Camera-type eye (tissue), 1 donor: Measurements from ENCODE around the gene APLP1. TPM values are rescaled to one million over a fixed set of nuclear protein-coding genes. Genes with fewer than 3 reads are reported as not detected.

ENCODE experiments used
- total RNA-seq: library from RNA; depleted of rRNA; stranded (reverse); fragments of >200 nt; gene quantifications from one replicate; pipeline ENCODE4 v1.2.3, GENCODE V29; 2014

Gene APLP1
- 106 TPM for total RNA-seq

DNA sequence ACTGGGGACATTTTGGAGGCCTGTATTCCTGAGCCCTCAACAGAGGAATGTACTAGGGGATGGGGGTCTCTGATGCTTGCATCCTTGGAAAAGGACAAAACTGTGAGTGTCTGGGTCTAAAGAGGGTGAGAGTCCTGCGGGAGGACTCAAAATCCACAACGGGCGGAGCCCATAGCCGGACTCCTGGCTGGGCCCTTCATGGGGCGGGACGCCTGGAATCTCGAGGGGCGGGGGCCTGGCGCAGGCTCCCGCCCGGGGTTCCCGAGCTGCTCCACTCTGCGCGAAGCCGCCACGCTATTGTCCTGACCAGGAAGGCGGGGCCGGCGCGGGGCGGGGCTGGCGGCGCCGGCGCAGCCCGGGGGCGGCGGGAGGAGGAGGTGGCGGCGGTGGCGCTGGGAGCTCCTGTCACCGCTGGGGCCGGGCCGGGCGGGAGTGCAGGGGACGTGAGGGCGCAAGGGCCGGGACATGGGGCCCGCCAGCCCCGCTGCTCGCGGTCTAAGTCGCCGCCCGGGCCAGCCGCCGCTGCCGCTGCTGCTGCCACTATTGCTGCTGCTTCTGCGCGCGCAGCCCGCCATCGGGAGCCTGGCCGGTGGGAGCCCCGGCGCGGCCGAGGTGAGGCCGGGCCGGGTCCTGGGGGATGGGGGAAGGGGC is at the start of gene APLP1:
APLP1 (plus strand) TSS at position 403 of the 651 bp plus-strand sequence; CDS start at position 466, 63 bp downstream.

DNA sequence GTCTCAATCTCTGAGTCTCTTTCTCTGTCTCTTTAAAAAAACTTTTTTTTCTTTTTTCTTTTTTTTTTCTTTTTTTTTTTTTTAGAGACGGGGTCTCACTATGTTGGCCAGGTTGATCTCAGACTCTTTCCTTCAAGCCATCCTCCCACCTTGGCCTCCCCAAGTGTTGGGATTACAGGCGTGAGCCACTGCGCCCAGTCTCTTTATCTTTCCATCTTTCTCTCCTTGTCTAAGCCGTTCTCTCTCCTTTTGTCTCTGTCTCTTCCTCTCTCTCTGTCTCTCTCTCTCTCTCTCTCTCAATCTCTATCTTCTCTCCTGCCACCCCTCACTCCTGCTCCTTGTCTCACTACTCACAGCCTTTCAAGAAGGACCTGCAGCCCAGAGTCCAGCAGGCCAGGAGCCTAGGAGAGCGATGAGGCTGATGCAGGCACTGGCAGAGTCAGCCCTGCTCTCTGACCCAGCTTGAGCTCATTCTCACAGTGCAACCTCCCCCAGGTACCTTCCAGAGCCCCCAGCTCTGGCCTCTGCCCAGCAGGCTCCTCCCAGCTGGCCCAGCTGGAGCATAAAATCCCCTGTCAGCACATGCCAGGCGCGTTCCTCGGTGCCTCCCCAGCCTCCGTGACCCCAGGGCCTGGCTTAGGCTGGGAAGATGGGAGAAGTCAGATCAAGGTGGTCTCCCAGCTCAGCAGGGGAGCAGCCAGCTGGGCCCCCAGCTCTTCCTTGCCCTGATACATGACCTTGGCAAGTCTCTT is 16.2 kb upstream of the APLP1 start, which contains the start of gene NPHS1:
NPHS1 (minus strand) TSS at position 476 of the 752 bp plus-strand sequence. CDS start 667 bp downstream, outside the sequence.

DNA sequence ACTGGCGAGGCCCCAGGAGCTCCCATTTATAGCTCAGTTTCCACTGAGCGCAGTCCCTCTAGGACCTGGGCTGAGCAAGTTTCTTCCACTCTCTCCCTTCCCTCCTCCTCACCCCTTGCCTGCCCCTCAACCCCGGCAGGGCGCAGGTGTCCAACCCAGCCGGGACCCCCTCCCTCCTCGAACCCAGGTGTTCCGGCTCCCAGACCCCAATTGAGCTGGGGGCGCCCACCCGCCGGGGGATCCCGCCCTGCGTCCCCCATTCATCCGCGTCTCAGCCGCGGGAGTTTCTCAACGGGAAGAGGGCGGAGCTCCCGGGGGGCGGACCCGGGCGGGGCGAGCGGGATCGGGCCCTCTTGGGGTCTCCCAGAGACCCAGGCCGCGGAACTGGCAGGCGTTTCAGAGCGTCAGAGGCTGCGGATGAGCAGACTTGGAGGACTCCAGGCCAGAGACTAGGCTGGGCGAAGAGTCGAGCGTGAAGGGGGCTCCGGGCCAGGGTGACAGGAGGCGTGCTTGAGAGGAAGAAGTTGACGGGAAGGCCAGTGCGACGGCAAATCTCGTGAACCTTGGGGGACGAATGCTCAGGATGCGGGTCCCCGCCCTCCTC is 11.7 kb upstream of the APLP1 start, which contains the start of gene KIRREL2:
KIRREL2 (plus strand) TSS at position 366 of the 604 bp plus-strand sequence; CDS start at position 575, 209 bp downstream.

DNA sequence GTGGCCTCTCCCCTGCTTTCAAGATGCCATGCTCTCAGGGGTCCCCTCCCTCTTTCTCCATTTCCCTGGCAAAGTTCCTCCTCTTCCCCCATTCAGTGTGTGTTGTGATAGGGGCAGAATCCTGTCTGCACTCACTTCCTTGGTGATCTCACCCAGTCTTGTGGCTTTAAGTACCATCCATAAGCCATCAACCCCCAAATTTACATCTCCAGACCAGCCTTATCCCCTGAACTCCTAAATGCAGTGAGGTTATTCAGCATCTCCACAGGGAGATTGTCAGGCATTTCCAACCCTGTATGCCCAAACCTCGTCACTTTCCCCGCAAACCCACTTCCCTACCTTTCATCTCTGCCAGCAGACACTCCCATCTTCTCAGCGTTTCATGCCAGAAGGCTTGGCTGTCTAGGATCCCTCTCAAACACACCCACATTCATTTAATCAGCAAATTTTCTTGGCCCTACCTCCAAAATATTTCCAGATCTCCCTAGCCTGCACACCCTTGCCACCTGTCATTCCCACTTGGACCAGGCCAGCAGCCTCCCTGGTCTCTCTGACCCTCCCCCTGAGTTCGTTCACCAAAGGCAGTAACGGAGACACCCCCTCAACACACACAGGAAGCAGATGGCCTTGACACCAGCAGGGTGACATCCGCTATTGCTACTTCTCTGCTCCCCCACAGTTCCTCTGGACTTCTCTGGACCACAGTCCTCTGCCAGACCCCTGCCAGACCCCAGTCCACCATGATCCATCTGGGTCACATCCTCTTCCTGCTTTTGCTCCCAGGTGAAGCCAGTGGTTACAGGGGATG is 33.7 kb downstream of the APLP1 start, which contains the start of gene HCST:
HCST (plus strand) TSS at position 676 of the 808 bp plus-strand sequence; CDS start at position 741, 65 bp downstream.

DNA sequence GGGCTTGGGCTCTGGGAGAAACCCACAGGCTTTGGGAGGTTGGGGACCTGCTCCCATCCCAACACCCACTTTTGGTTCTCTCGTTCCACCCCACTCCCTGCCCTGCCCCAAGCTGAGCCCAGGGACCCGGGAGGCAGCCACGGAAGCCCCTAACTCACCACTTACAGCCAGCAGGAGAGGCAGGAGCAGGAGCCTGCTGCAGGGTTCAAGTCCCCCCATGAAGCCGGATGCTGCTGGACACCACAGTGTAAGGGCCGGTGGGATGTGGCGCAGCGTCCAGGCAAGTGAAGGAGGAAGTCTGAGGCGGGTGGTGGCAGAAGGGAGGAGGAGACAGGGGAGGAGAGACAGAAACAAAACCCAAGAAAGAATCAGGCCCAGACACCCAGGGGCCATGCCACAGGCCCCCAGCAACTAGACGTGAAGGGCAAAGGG is 39.7 kb downstream of the APLP1 start, which contains the start of gene TYROBP:
TYROBP (minus strand) TSS at position 286 of the 432 bp plus-strand sequence; CDS start at position 219, 67 bp downstream.

Other genes with a start within 250 kb of the APLP1 start
- gene RBM42, start 239.5 kb upstream of the APLP1 start, total RNA-seq = 42.9 TPM
- gene ETV2, start 226.8 kb upstream of the APLP1 start, total RNA-seq = not detected
- 239 TPM for gene COX6B1, start 220.3 kb upstream of the APLP1 start, total RNA-seq
- not detected for gene UPK1A, start 202.1 kb upstream of the APLP1 start, total RNA-seq
- gene ZBTB32, start 164.0 kb upstream of the APLP1 start, total RNA-seq = not detected
- 26.9 TPM for gene KMT2B, start 150.6 kb upstream of the APLP1 start, total RNA-seq
- 2.6 TPM for gene IGFLR1, start 126.1 kb upstream of the APLP1 start, total RNA-seq
- 13.8 TPM for gene U2AF1L4, start 123.2 kb upstream of the APLP1 start, total RNA-seq
- gene PSENEN, start 122.9 kb upstream of the APLP1 start, total RNA-seq = 12.8 TPM
- 11.6 TPM for gene LIN37, start 120.0 kb upstream of the APLP1 start, total RNA-seq
- 14.9 TPM for gene HSPB6, start 111.5 kb upstream of the APLP1 start, total RNA-seq
- gene PROSER3, start 110.4 kb upstream of the APLP1 start, total RNA-seq = 7.8 TPM
- gene ARHGAP33, start 93.0 kb upstream of the APLP1 start, total RNA-seq = 89.9 TPM
- 0.27 TPM for gene PRODH2, start 55.7 kb upstream of the APLP1 start, total RNA-seq
- 2.7 TPM for gene NPHS1, start 16.1 kb upstream of the APLP1 start, total RNA-seq
- 11.2 TPM for gene KIRREL2, start 11.7 kb upstream of the APLP1 start, total RNA-seq
- 6.8 TPM for gene NFKBID, start 32.0 kb downstream of the APLP1 start, total RNA-seq
- not detected for gene HCST, start 34.0 kb downstream of the APLP1 start, total RNA-seq
- gene TYROBP, start 39.7 kb downstream of the APLP1 start, total RNA-seq = 10.4 TPM
- gene LRFN3, start 67.8 kb downstream of the APLP1 start, total RNA-seq = 5.4 TPM
- 32.9 TPM for gene SDHAF1, start 126.6 kb downstream of the APLP1 start, total RNA-seq
- not detected for gene SYNE4, start 140.2 kb downstream of the APLP1 start, total RNA-seq
- 9.4 TPM for gene ALKBH6, start 145.6 kb downstream of the APLP1 start, total RNA-seq
- gene CLIP3, start 164.3 kb downstream of the APLP1 start, total RNA-seq = 34.6 TPM
- 7.6 TPM for gene THAP8, start 185.7 kb downstream of the APLP1 start, total RNA-seq
- gene WDR62, start 186.3 kb downstream of the APLP1 start, total RNA-seq = 6.4 TPM
- not detected for gene OVOL3, start 242.6 kb downstream of the APLP1 start, total RNA-seq
- gene POLR2I, start 246.3 kb downstream of the APLP1 start, total RNA-seq = 28.0 TPM
- 134 TPM for gene TBCB, start 246.9 kb downstream of the APLP1 start, total RNA-seq